ENCODE measurements around the gene TBX2. TPM values are rescaled to one million over a fixed set of nuclear protein-coding genes. Genes with fewer than 3 reads are reported as not detected.

TBX2 gene
- total RNA-seq, 1 donor from 2014 or later: 1.7 TPM

- peak overlapping the region; percentile 57 for H3K4me3 ChIP-seq (ENCODE audit: low read depth, low read length)
- no peak for DNase-seq (ENCODE audit: low read depth)
- TF ChIP-seq, protein P1, sequence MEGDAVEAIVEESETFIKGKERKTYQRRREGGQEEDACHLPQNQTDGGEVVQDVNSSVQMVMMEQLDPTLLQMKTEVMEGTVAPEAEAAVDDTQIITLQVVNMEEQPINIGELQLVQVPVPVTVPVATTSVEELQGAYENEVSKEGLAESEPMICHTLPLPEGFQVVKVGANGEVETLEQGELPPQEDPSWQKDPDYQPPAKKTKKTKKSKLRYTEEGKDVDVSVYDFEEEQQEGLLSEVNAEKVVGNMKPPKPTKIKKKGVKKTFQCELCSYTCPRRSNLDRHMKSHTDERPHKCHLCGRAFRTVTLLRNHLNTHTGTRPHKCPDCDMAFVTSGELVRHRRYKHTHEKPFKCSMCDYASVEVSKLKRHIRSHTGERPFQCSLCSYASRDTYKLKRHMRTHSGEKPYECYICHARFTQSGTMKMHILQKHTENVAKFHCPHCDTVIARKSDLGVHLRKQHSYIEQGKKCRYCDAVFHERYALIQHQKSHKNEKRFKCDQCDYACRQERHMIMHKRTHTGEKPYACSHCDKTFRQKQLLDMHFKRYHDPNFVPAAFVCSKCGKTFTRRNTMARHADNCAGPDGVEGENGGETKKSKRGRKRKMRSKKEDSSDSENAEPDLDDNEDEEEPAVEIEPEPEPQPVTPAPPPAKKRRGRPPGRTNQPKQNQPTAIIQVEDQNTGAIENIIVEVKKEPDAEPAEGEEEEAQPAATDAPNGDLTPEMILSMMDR (conservative IDR thresholded peaks at IDR 0.05; ENCODE audit: low read depth, low read length): no peak
These were observed 13.4 kb downstream of the TBX2 start for GRCh38 chr17:61412860-61413660.

GRCh38 chr17:61413661-61414126 lies 14.1 kb downstream of the TBX2 start:
- no peak for DNase-seq (ENCODE audit: low read depth)
- no peak overlapping the region for H3K4me3 ChIP-seq (ENCODE audit: low read depth, low read length)
- TF ChIP-seq, protein P1 (conservative IDR thresholded peaks at IDR 0.05; ENCODE audit: low read depth, low read length): no peak

DNA sequence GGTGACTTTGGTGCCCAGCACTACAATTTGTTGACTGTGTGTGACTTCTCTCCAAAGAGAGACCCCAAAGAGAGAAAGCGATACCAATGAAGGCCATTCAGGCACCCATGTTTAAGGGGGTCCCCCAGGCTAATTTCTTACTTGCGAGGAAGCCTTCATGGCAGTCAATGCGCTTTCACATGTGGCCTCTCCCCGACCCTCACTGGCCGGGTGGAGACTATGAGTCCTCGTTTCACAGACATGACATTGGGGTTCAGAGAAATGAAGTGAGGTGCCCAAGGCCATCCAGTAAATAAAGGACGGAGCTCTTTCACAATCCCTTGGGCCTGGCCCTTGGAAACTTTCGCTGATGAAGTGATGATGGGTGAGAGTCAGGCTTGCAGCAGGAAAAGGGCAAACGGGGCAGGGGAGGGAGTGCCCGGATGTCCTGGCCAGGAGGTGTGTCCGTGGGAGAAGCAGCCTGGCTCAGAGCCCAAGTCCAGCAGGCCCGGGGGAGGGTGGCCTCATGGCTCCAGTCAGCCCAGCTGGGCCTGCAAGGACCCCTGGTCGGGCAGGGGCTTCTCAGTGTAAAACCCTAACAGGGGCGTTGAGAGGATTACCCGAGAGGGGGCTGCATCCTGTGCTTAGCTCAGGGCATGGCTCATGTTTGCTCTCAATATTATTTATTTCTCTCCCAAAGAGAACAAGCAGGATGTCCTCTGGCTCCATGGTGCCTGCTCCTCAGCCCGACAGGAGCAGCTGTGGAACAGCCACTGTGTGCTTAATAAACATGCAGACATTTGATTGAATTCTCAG lies 14.7 kb downstream of the TBX2 start:
- H3K4me3 ChIP-seq (ENCODE audit: low read depth, low read length): no peak overlapping the region
- TF ChIP-seq, protein P1 (conservative IDR thresholded peaks at IDR 0.05; ENCODE audit: low read depth, low read length): no peak
- DNase-seq (ENCODE audit: low read depth): no peak

- TF ChIP-seq, protein P1 (conservative IDR thresholded peaks at IDR 0.05; ENCODE audit: low read depth, low read length): no peak
These were observed 15.3 kb downstream of the TBX2 start for GRCh38 chr17:61414936-61415251.

DNA sequence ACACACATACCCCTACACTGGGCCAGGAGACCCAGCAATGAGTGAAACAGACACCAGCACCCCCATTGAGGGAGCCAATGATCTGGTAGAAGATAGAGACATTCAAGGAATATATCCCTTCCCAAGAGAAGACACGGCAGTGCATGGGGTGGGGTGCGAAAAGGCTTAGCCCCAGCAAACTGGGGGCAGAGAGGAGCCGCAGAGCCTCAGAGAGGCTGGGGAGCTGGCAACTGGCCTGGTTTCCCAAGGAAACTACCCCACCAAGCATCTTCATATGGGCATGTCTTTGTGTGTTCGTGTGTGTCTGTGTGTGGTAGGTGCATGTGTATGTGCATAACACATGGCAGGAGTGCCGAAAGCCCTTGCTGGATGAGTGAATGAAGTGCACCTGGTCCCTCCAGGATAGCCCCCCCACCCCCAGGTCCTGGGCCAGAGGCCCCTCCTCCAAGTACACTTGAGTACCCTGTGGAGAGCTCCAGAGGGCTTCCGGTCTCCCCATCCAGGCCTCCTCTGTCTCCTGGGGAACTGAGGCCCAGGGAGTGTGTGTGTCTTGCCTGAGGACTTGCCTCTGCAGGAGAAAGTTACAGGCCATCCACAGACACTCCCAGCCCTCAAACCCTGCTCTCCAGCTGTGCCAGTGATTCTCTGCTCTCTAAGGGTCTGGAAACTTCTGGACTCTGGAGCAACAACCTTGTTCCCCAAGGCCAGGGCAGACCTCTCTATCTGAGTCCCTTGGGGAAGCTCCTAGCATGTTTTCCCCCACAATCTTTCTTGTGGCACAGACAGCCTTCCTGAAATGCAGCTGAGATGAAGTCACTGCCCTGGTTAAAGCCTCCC lies 15.9 kb downstream of the TBX2 start:
- TF ChIP-seq, protein P1 (conservative IDR thresholded peaks at IDR 0.05; ENCODE audit: low read depth, low read length): no peak
- no peak for DNase-seq (ENCODE audit: low read depth)
- no peak overlapping the region for H3K4me3 ChIP-seq (ENCODE audit: low read depth, low read length)

More at GRCh38 chr17:61414936-61415251, 15.3 kb downstream of the TBX2 start:
- DNase-seq (ENCODE audit: low read depth): no peak
- H3K4me3 ChIP-seq (ENCODE audit: low read depth, low read length): no peak overlapping the region

GRCh38 chr17:61416211-61416539 lies 16.5 kb downstream of the TBX2 start:
- TF ChIP-seq, protein P1 (conservative IDR thresholded peaks at IDR 0.05; ENCODE audit: low read depth, low read length): no peak
- H3K4me3 ChIP-seq (ENCODE audit: low read depth, low read length): no peak overlapping the region
- DNase-seq (ENCODE audit: low read depth): no peak
